ENCODE results near the gene SEC31A. TPM values are rescaled to one million over a fixed set of nuclear protein-coding genes. Genes with fewer than 3 reads are reported as not detected.
"Not testable (repeated sequence)": the region's sequence is repeated elsewhere in the genome, so short reads cannot be mapped to it uniquely, and the experiment has no call there.

The SEC31A gene
- total and polyA plus RNA-seq, 2 of the 4 experiments (the other 2 are of a cell fraction): 278 to 366 TPM

DNA sequence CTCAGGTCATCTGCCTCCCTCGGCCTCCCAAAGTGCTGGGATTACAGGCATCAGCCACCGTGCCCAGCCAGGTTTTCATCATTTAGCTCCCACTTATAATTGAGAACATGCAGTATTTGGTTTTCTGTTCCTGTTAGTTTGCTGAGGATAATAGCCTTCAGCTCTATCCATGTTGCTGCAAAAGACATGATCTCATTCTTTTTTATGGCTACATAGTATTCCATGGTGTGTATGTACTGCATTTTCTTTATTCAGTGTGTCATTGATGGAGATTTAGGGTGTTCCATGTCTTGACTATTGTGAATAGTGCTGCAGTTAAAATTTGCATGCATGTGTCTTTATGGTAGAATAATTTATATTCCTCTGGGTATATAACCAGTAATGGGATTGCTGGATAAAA lies 23.0 kb upstream of the SEC31A start:
- H3K36me3 ChIP-seq (ENCODE audit: control insufficient read depth, insufficient read depth, low read length); POLR2A ChIA-PET (ENCODE audit: unreplicated experiment); H2AFZ ChIP-seq (replicated peaks; ENCODE audit: low read length, poor library complexity); DNase-seq; BruUV-seq (replicated peaks); H4K91ac ChIP-seq (ENCODE audit: insufficient read depth, low read depth, low read length); H3K79me1 ChIP-seq (ENCODE audit: low read depth in 1 of 2, low read length in 2 of 2); in situ Hi-C loops (cut with MboI; ENCODE audit: low sequenced_read_pairs); H3K56ac ChIP-seq (ENCODE audit: extremely low read depth, insufficient read depth, low read length); H3K4me1 ChIP-seq (ENCODE audit: control insufficient read depth, insufficient read depth, low read length); H3K9ac ChIP-seq (ENCODE audit: low read depth, low read length); H2BK5ac ChIP-seq (ENCODE audit: low read depth, low read length, poor library complexity, severe bottlenecking); H2BK20ac ChIP-seq (ENCODE audit: low read depth, low read length); intact Hi-C loops (cut with micrococcal nuclease); H3K4ac ChIP-seq (ENCODE audit: low read depth, low read length); H3K9me1 ChIP-seq (ENCODE audit: insufficient read depth, low read length); H2BK15ac ChIP-seq (ENCODE audit: low read depth, low read length); H3K18ac ChIP-seq (ENCODE audit: low read depth, low read length); H4K20me1 ChIP-seq (ENCODE audit: insufficient read depth, low read length); H3K14ac ChIP-seq (replicated peaks; ENCODE audit: low read depth, low read length); H3K27ac ChIP-seq (ENCODE audit: insufficient read depth, low read length); H2AK9ac ChIP-seq (replicated peaks; ENCODE audit: low read depth, low read length, poor library complexity); ATAC-seq (ENCODE audit: low read depth); H3K27me3 ChIP-seq (ENCODE audit: control insufficient read depth, insufficient read depth, low read length); H4K8ac ChIP-seq (ENCODE audit: low read depth in 2 of 2, low read length in 2 of 2); H4K5ac ChIP-seq (ENCODE audit: low read depth, low read length); H3K23ac ChIP-seq (ENCODE audit: low read depth, low read length); H3K4me2 ChIP-seq (ENCODE audit: low read depth, low read length); H2BK120ac ChIP-seq (ENCODE audit: low read depth, low read length); H2AK5ac ChIP-seq (ENCODE audit: low read depth, low read length); H3K4me3 ChIP-seq (ENCODE audit: insufficient read depth, low read depth, low read length); H3K9me3 ChIP-seq (ENCODE audit: control insufficient read depth, insufficient read depth, low read length); dilution Hi-C loops (cut with HindIII; ENCODE audit: low sequenced_read_pairs, unreplicated experiment): not testable (repeated sequence)
- CTCF ChIA-PET: interaction anchor here (0.6 kb wide), 1 partner anchor 15 kb away, joined by 3 read pairs; no protein-coding TSS in a partner anchor
- WGBS, 2 experiments (ENCODE audit: extremely low coverage in 2 of 2, insufficient read length in 1 of 2): no CpG with 5 or more reads among the region's 2 CpGs

Measured in IMR-90 (cell line).